Measurements from ENCODE around the gene RUFY3.
"Not testable (repeated sequence)": the region's sequence is repeated elsewhere in the genome, so short reads cannot be mapped to it uniquely, and the experiment has no call there.

DNA sequence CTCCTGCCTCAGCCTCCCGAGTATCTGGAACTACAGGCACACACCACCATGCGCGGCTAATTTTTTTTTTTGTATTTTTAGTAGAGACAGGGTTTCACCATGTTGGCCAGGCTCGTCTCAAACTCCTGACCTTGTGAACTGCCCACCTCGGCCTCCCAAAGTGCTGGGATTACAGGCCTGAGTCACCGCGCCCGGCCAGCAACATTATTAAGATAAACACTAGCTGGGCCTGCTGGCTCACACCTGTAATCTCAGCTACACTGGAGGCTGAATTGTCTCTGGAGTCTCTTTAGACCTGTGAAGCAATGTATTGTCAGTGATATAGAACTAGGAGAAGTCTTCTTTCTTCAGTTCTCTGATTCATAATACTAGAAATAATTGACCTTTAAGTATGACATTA is 23.3 kb upstream of the RUFY3 start:
- not testable (repeated sequence) for TF ChIP-seq CTCF (conservative IDR thresholded peaks at IDR 0.05); ZFX (IDR thresholded peaks at IDR 0.05)
